ENCODE measurements around the gene YWHAG.
"Not testable (repeated sequence)": the region's sequence is repeated elsewhere in the genome, so short reads cannot be mapped to it uniquely, and the experiment has no call there.

YWHAG gene

DNA sequence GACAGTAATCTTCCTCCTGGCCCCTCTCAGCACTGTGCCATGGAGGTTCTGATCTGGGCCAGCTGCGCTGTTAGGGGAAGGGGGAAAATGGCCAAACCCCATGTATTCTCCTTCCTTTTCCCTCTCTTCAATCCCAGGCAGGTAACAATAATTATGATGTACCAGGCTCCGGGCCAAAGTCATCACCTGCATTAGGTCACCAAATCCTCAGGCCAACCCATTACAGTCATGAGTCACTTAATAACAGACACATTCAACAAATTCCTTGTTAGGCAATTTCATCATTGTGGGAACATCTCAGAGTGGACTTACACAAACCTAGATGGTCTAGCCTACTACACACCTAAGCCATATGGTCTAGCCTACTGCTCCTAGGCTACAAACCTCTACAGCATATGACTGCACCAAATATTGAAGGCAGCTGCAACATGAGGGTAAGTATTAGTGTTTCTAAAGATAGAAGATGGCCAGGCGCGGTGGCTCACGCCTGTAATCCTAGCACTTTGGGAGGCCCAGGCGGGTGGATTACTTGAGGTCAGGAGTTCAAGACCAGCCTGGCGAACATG is 58.5 kb downstream of the YWHAG start:
- DNase-seq (ENCODE audit: low spot score in 2 of 2) = no peak
- H3K27me3 ChIP-seq (ENCODE audit: low read depth) = no peaks in the 10 kb centered on the region
- no peak overlapping the region for H3K4me3 ChIP-seq
- peaks cover 12% of the 10 kb centered on the region for H3K36me3 ChIP-seq (replicated peaks)
- no peaks in the 10 kb centered on the region for H3K9me3 ChIP-seq
- H3K4me1 ChIP-seq = peaks cover 13% of the 10 kb centered on the region
- in situ Hi-C loops (cut with MboI; ENCODE audit: low sequenced_read_pairs) = no loop called here

DNA sequence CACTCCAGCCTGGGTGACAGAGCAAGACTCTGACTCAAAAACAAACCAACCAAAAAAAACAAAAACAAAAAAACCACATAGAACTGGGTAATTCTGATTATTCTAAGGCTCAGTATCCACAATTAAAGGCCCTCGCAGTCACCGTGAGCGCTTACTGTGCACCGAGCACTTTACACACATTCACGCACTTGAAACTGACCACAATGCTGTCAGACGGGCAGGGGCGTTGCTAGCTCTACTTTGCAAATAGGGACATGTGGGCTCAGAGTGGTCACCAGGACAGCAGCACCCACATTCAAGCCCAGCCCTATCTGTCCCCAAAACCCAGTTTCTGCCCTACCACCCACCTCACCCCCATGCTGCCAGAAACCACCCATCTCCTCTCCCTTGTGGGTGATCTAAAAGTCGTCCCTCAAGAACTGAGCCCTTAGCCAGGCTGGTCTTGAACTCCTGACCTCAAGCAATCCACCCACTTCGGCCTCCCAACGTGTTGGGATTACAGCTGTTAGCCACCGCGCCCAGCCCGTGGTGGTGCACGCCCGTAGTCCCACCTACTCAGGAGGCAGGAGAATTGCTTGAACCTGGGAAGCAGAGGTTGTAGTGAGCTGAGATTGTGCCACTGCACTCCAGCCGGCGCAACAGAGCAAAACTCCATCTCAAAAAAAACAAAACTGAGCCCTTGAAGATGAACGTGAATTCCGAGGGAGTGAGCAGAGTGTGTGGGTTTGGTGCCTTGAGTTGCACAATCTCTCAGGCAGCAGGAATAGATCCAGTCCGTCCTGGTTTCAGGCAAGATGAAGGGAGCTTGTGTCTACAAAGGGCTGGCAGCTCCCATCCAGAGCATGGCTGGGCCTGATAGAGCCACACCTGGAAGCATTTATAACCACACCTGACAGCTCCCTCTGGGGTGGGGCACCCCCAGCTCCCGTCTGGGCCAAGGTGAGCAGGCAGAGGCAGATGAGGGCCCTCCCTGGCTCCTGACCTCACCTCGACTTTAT is 61.7 kb downstream of the YWHAG start:
- peaks cover 13% of the 10 kb centered on the region for H3K4me1 ChIP-seq
- DNase-seq (ENCODE audit: low spot score in 2 of 2) = no peak
- no peak overlapping the region for H3K4me3 ChIP-seq
- in situ Hi-C loops (cut with MboI; ENCODE audit: low sequenced_read_pairs) = no loop called here
- no peaks in the 10 kb centered on the region for H3K36me3 ChIP-seq (replicated peaks)
- H3K27me3 ChIP-seq (ENCODE audit: low read depth) = no peaks in the 10 kb centered on the region
- H3K9me3 ChIP-seq = no peaks in the 10 kb centered on the region

DNA sequence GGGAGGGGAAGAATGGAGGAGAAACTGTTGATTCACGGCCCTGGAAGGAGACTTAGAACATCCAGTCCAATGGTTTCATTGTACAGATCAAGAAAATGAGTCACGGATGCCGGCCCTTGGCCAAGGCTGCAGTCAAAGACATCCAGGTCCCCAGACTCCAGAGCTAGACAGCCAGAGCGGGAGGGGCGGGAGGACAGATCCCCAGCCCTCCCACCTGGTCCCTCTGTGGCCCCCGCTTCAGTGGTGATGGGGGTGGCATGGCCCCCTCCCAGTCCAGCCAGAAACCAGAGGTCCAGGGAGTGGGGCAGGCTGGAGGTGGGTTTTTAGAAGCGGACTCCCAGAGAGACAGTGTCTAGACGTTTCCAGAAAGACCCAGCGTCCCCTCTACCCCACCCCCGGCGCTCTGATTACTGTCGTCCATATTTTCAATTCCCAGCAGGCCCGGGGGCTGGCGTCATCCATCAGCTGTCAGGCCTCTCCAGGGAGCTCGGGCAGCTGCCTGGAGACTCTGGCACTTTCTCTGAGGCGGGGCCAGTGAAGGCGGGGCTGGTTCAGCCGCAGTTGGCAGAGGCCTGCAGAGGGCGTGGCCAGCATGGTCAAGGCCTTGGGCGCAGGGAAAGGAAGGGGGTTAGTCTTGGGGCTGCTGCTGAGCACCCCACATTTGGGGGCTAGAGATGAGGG is 64.3 kb downstream of the YWHAG start:
- Histone ChIP-seq H3K4me1 (peaks cover 23% of the 10 kb centered on the region), H3K27me3 (ENCODE audit: low read depth) (no peaks in the 10 kb centered on the region), H3K36me3 (replicated peaks) (no peaks in the 10 kb centered on the region), H3K4me3 (no peak overlapping the region), H3K9me3 (no peaks in the 10 kb centered on the region)
- DNase-seq (ENCODE audit: low spot score in 2 of 2) = peak; percentile 79 to 95
- in situ Hi-C loops (cut with MboI; ENCODE audit: low sequenced_read_pairs) = no loop called here

DNA sequence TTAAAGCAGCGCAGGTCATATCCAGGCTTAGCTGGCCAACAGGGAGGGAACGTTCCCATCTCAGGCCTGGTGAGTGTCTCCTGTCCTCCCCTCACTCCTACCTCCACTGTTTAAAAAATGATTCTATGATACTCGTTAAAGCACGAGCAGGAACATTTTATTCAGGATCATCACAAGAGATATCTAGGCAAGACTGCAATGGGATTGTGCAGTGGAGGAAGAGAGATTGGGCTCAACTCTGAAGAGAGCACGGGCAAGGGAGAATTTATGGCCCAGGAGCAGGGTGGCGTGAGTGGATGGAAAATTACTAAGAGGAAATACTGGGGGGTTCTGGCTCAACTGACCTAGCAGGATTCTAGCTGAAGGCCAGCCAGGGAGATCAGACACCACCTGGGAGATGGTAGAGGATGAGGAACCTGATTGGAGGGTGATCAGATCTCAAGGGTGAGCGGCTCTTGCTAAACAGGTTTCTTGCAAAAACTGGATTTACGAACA is 65.3 kb downstream of the YWHAG start:
- in situ Hi-C loops (cut with MboI; ENCODE audit: low sequenced_read_pairs) = no loop called here
- Histone ChIP-seq H3K36me3 (replicated peaks) (no peaks in the 10 kb centered on the region), H3K27me3 (ENCODE audit: low read depth) (no peaks in the 10 kb centered on the region), H3K9me3 (no peaks in the 10 kb centered on the region), H3K4me3 (no peak overlapping the region), H3K4me1 (peaks cover 27% of the 10 kb centered on the region)
- no peak for DNase-seq (ENCODE audit: low spot score in 2 of 2)

DNA sequence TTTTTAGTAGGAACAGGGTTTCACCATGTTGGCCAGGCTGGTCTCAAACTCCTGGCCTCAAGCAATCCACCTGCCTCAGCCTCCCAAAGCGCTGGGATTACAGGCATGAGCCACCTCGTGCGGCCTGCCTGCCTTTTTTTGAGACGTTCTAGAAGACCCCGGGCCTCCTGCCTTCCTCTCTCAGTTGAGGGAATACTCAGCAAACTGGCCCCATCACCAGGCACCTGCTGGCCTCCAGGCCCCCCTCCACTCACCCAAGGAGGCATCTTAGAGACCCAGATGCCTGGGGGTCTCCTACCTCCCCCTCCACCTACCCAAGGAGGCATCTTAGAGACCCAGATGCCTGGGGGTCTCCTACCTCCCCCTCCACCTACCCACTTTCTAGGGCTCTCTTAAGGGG is 65.9 kb downstream of the YWHAG start:
- DNase-seq (ENCODE audit: low spot score in 2 of 2); H3K4me3 ChIP-seq; H3K9me3 ChIP-seq; H3K36me3 ChIP-seq (replicated peaks); H3K27me3 ChIP-seq (ENCODE audit: low read depth); in situ Hi-C loops (cut with MboI; ENCODE audit: low sequenced_read_pairs): not testable (repeated sequence)
- H3K4me1 ChIP-seq = peaks cover 27% of the 10 kb centered on the region

DNA sequence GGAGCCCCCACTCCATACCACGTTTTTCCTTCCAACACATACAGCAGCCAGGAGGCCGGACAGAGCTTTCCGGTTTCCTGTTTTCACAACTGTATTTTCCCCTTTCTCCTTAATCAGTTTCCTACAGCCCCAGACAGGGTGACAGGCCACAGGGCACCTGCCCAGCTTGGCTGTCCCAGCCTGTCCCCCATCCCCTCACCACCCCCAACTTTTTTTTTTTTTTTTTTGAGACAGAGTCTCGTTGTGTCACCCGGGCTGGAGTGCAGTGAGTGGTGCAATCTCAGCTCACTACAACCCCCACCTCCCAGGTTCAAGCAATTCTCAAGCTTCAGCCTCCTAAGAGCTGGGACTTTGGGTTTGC is 66.6 kb downstream of the YWHAG start:
- Histone ChIP-seq H3K9me3 (no peaks in the 10 kb centered on the region), H3K4me3 (peak overlapping the region; percentile 3; the same call in 1 of the 2 replicates), H3K4me1 (peaks cover 27% of the 10 kb centered on the region), H3K27me3 (ENCODE audit: low read depth) (no peaks in the 10 kb centered on the region), H3K36me3 (replicated peaks) (no peaks in the 10 kb centered on the region)
- no peak for DNase-seq (ENCODE audit: low spot score in 2 of 2)
- in situ Hi-C loops (cut with MboI; ENCODE audit: low sequenced_read_pairs) = no loop called here

DNA sequence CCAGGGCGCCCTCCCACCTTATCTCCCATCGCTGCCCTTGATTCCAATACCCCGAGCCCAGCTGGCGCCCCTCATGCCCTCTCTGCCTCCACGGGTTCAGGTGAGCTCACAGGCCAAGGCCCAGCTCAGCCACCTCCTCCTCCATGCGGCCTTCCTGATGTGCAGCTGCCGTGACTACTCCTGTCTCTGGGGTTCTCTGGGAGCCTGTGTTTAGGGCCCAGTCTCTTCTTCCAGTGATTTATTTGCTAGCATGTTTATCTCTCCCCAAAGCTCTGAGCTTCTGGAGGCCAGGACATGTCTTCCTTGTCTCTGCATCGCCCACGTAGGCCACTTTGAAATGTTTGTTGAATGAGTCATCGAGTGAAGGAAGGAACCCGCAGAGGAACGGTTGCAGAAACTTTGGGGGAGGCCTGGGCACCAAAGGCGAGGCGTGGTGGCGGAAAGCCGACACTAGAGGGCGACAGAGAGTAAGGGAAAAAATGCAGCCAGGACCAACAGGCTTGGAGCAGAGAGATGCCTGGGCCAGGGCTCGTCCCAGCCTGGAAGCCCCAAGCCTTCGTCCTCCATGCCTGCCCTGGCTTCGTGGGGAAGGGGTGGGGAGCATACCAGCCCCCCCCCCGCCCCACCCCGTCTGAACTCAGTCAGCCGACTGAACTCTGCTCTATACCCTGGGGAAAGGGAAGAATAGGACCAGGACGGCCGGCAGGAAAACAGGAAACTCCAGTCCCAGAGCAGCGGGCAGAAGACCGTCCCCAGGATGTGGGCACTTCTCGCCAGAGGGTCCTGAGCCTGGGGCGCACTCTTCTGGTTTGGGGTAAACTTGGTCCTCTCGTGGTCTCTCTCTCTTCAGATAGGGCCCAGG is 67.2 kb downstream of the YWHAG start:
- Histone ChIP-seq H3K36me3 (replicated peaks) (peaks cover under 1% of the 10 kb centered on the region; the same call in 1 of the 2 replicates), H3K27me3 (ENCODE audit: low read depth) (no peaks in the 10 kb centered on the region), H3K4me3 (peak overlapping the region; percentile 3; the same call in 1 of the 2 replicates), H3K4me1 (peaks cover 27% of the 10 kb centered on the region), H3K9me3 (no peaks in the 10 kb centered on the region)
- in situ Hi-C loops (cut with MboI; ENCODE audit: low sequenced_read_pairs) = no loop called here
- DNase-seq (ENCODE audit: low spot score in 2 of 2) = peak; percentile 79 to 93

DNA sequence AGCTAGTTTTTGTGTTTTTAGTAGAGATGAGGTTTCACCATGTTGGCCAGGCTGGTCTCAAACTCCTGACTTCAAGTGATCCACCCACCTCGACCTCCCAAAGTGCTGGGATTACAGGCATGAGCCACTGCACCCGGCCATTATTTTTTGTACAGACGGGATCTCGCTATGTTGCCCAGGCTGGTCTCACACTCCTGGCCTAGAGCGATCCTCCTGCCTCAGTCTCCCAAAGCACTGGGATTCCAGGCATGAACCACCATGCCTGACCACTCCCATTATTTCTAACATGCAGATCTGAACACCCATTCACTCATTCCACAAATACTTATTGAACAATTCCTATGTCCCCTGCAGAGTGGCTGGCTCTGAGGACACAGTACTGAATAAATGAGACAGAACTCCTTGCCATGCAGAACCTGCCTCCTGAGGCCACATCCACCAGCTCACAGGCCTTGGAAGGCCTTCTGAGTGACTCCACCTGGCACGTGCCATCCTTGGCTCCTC is 67.9 kb downstream of the YWHAG start:
- H3K4me3 ChIP-seq; in situ Hi-C loops (cut with MboI; ENCODE audit: low sequenced_read_pairs); H3K27me3 ChIP-seq (ENCODE audit: low read depth); DNase-seq (ENCODE audit: low spot score in 2 of 2); H3K9me3 ChIP-seq; H3K36me3 ChIP-seq (replicated peaks): not testable (repeated sequence)
- peaks cover 27% of the 10 kb centered on the region for H3K4me1 ChIP-seq

DNA sequence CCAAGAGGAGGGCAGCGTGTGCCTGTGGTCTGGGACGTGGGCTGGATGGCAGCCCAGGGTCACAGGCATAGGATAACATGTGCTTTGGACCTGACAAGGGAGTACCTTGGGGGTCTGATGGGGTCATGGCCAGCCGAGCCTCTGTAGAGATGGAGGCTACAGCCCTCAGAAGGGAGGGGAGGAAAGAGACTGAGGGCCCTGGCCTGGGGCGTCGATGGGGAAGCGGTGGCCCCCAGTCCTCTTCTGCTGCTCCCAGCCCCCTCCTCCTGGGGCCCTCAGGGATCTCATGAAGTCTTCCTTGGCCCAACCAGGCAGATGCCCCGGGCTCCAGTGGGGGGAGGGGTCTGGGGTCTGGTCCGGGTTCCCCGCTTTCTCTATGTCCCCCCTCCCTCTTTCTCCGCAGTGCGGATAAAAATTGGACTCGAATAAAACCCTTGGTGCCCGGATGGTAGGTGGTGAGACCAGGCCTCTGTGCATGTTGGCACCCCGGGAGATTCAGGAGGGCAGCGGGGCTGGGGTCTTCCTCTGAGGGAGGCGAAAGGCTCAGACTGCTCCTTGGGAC is 71.9 kb downstream of the YWHAG start:
- H3K4me1 ChIP-seq = peaks cover 17% of the 10 kb centered on the region
- no peaks in the 10 kb centered on the region for H3K9me3 ChIP-seq
- peaks cover 15% of the 10 kb centered on the region for H3K36me3 ChIP-seq (replicated peaks)
- no peaks in the 10 kb centered on the region for H3K27me3 ChIP-seq (ENCODE audit: low read depth)
- no peak overlapping the region for H3K4me3 ChIP-seq
- in situ Hi-C loops (cut with MboI; ENCODE audit: low sequenced_read_pairs) = no loop called here
- DNase-seq (ENCODE audit: low spot score in 2 of 2) = no peak

DNA sequence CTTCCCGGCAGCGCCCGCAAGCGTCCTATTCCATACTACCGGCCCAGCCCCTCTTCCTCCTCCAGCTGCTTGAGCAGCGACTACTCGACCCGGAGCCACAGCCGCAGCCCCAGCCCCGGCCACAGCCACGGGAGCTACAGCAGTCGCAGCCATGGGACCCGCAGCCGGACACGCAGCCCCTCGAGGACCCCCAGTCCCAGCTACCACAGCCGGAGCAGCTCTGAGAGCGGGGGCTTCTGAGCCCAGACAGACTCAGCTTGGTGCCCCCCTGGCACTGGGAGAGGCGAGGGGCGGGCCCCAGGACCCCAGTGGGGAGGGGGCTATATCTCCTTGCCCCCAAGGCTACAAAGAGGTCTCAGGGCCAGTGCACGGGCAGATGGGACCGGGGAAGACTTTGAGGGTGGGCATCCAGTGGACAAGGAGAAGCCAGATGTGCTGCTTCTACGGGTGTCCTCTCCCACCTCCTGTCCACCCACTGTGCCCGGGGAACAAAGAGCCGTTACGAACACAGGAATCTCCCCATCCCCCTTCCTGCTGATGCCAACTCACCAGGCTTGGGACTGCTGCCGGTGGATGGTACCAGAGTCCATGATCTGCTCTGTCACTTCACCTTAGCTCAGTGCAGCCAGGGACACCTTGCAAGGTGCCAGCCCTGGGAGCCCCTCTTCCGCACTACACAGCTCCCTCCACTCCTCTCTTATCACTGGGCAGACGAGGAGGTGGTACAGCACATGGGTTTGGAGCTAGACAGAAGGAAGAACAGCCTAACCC is 73.0 kb downstream of the YWHAG start:
- in situ Hi-C loops (cut with MboI; ENCODE audit: low sequenced_read_pairs) = no loop called here
- H3K36me3 ChIP-seq (replicated peaks) = peaks cover 15% of the 10 kb centered on the region
- peaks cover 14% of the 10 kb centered on the region for H3K4me1 ChIP-seq
- H3K4me3 ChIP-seq = no peak overlapping the region
- no peaks in the 10 kb centered on the region for H3K27me3 ChIP-seq (ENCODE audit: low read depth)
- H3K9me3 ChIP-seq = no peaks in the 10 kb centered on the region
- no peak for DNase-seq (ENCODE audit: low spot score in 2 of 2)

DNA sequence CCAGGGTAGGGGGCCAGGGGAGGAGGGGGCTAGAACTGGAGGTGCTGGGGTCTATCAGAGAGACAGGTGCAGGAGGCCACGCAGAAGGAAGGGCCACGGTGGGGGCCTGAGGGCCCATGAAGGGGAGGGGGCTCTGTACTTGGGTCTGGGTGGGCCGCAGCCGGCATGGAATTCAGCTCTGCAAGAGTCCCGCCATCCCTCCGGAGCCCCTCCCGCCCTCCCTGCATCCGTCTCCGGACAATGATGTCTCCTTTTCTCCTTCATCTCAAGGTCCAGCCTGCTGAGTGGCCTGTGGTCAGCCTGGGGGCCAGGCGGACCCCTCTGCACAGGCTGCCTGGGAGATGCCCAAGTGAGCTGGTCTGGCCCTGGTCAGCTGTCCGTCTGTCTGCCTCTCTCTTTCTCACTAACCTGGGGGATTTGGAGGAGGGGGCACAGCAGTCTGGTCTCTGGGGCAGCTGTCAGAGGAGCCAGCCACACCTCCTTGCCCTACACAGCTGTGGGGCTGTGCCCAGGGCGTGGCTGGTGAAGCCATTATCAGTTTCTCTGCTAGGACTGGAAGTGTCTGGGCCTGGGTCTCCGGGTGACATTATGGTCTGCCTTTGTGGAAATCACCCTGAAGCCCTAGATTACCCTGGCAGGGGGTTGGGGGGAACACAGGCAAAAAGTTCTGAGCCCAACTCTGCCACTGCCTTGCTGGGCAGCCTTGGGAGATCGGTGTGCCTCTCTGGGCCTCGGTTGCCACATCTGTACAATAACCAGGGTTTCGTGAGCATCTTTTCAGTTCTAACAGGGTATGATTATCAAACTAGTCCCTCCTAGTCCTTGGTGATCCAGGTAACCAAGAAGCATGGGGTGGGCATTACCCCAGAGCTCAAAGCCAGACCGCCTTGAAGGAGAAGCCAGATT is 75.3 kb downstream of the YWHAG start:
- Histone ChIP-seq H3K4me3 (peak overlapping the region; percentile 49), H3K9me3 (no peaks in the 10 kb centered on the region), H3K36me3 (replicated peaks) (peaks cover 15% of the 10 kb centered on the region), H3K27me3 (ENCODE audit: low read depth) (no peaks in the 10 kb centered on the region), H3K4me1 (peaks cover 3% of the 10 kb centered on the region; the same call in 1 of the 2 replicates)
- DNase-seq (ENCODE audit: low spot score in 2 of 2) = no peak
- in situ Hi-C loops (cut with MboI; ENCODE audit: low sequenced_read_pairs) = no loop called here
